HL-60 (cell line): ENCODE data around the gene TSHZ2.

Experiments used
- CTCF ChIP-seq: IDR thresholded peaks from one replicate; pipeline ENCODE4 v1.5.1; 2011; ENCODE audit warnings: low read length, control low read depth, inconsistent platforms; ENCODE audit not compliant: insufficient read depth
- GABPA ChIP-seq: IDR thresholded peaks from 2 replicates; pipeline ENCODE4 v1.6.1; 2012; ENCODE audit warnings: low read depth
- POLR2AphosphoS5 ChIP-seq: IDR thresholded peaks from 2 replicates; pipeline ENCODE4 v1.6.1; 2012; ENCODE audit warnings: low read depth
- REST ChIP-seq: IDR thresholded peaks from 2 replicates; pipeline ENCODE4 v1.6.1; 2012; ENCODE audit warnings: low read depth; ENCODE audit not compliant: insufficient replicate concordance

- TF ChIP-seq CTCF, result no peak
- TF ChIP-seq GABPA, result no peak
- TF ChIP-seq REST, result no peak
- no peak for TF ChIP-seq POLR2AphosphoS5
These were observed 358.5 kb downstream of the TSHZ2 start for GRCh38 chr20:53330601-53331140.
